Measurements from ENCODE around the gene CCNJL. TPM values are rescaled to one million over a fixed set of nuclear protein-coding genes. Genes with fewer than 3 reads are reported as not detected.

The CCNJL gene
- total and polyA plus RNA-seq, 2 experiments from 2014 or later, result 28.4 to 29.2 TPM

DNA sequence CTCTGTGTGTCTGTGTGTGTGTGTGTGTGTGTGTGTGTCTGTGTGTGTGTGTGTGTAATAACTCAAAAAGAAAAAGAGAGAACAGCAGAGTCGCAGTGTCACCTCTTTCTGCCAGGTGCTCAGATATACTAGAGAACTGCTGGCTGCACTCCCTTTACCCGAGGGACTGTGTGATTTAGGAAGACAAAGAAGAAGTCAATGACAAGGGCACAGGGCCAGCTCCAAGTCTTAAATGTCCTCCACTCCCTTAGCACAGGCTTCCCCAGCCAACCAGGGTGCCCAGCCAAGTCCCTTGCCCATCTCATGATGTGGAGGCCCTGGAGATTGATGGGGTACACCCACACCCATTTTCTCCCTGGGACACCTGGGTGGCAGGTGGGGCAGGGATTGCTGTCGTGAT lies 8.7 kb downstream of the CCNJL start:
- Mint-ChIP-seq H3K27ac (peak overlapping the region; percentile 38; the same call in 1 of the 2 replicates), H3K4me3 (no peak overlapping the region), H3K9me3 (no peaks in the 10 kb centered on the region), H3K4me1 (peaks cover 11% of the 10 kb centered on the region), H3K36me3 (ENCODE audit: low read depth) (peaks cover 47% of the 10 kb centered on the region), H3K27me3 (ENCODE audit: insufficient read depth, low read depth, poor library complexity) (no peaks in the 10 kb centered on the region)
- Histone ChIP-seq H3K4me2 (no peak overlapping the region), H3F3A (replicated peaks; ENCODE audit: low read depth) (0 out of 2 replicates have a peak, but pooled peaks cover under 1% of the 10 kb centered on the region), H3K79me2 (replicated peaks; ENCODE audit: insufficient read depth) (peaks cover 90% of the 10 kb centered on the region), H3K27ac (ENCODE audit: low read depth) (no peak overlapping the region), H3K9me2 (ENCODE audit: insufficient read depth) (no peaks in the 10 kb centered on the region), H3K4me3 (no peak overlapping the region), H3K36me3 (ENCODE audit: insufficient read depth) (peaks cover 4% of the 10 kb centered on the region; the same call in 1 of the 2 replicates), H4K20me1 (replicated peaks; ENCODE audit: insufficient read depth) (peaks cover 17% of the 10 kb centered on the region), H2AFZ (no peak overlapping the region), H3K4me1 (ENCODE audit: insufficient read depth) (peaks cover under 1% of the 10 kb centered on the region; the same call in 1 of the 2 replicates), H3K27me3 (ENCODE audit: insufficient read depth) (no peaks in the 10 kb centered on the region)
- ATAC-seq (no peak), DNase-seq (ENCODE audit: low spot score) (no peak)
- TF ChIP-seq JUNB (IDR thresholded peaks at IDR 0.05; ENCODE audit: unreplicated experiment), result no peak
- no peak for TF ChIP-seq CREB1 (CRISPR knock-in tag; IDR thresholded peaks at IDR 0.05; ENCODE audit: low read depth)

DNA sequence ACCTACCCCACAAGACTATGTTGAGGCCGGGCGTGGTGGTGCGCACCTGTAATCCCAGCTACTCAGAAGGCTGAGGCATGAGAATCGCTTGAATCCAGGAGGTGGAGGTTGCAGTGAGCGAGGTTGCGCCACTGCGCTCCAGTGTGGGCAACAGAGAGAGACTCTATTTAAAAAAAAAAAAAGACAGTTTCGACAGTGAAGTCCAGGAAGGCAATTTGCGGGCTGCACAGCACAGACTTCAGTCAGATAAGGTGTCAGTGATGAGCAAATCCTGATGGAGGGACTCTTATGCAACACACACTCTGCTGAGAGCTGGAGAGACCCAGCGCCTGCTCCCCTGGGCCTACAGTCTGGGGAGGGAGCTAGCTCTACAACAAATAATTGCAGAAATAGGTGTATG lies 14.2 kb downstream of the CCNJL start:
- H3K36me3 Mint-ChIP-seq (ENCODE audit: low read depth), result peaks cover 9% of the 10 kb centered on the region
- TF ChIP-seq CREB1 (CRISPR knock-in tag; IDR thresholded peaks at IDR 0.05; ENCODE audit: low read depth) (no peak), EZH2 (IDR thresholded peaks at IDR 0.05; ENCODE audit: low read depth, unreplicated experiment) (no peak), JUNB (IDR thresholded peaks at IDR 0.05; ENCODE audit: unreplicated experiment) (no peak)
- TF ChIP-seq, protein P1, sequence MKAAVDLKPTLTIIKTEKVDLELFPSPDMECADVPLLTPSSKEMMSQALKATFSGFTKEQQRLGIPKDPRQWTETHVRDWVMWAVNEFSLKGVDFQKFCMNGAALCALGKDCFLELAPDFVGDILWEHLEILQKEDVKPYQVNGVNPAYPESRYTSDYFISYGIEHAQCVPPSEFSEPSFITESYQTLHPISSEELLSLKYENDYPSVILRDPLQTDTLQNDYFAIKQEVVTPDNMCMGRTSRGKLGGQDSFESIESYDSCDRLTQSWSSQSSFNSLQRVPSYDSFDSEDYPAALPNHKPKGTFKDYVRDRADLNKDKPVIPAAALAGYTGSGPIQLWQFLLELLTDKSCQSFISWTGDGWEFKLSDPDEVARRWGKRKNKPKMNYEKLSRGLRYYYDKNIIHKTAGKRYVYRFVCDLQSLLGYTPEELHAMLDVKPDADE (IDR thresholded peaks at IDR 0.05), result no peak
- H3K79me2 ChIP-seq (replicated peaks; ENCODE audit: insufficient read depth), result peaks cover 97% of the 10 kb centered on the region
- H3F3A ChIP-seq (replicated peaks; ENCODE audit: low read depth), result no peaks in the 10 kb centered on the region
- no peak overlapping the region; the same call in 1 of the 2 replicates for H3K4me2 ChIP-seq
- ATAC-seq, result no peak
- H3K4me1 ChIP-seq (ENCODE audit: insufficient read depth), result peaks cover 25% of the 10 kb centered on the region
- peak overlapping the region; percentile 72; the same call in 1 of the 2 replicates for H3K27ac ChIP-seq (ENCODE audit: low read depth)
- H3K4me1 Mint-ChIP-seq, result peaks cover 43% of the 10 kb centered on the region
- no peaks in the 10 kb centered on the region; the same call in 2 of the 3 replicates for H3K9me3 Mint-ChIP-seq
- no peak for DNase-seq (ENCODE audit: low spot score)
- H3K27me3 ChIP-seq (ENCODE audit: insufficient read depth), result no peaks in the 10 kb centered on the region
- H2AFZ ChIP-seq, result no peak overlapping the region
- no peak overlapping the region for H3K4me3 Mint-ChIP-seq
- H3K9me2 ChIP-seq (ENCODE audit: insufficient read depth), result no peaks in the 10 kb centered on the region; the same call in 1 of the 2 replicates
- H4K20me1 ChIP-seq (replicated peaks; ENCODE audit: insufficient read depth), result peaks cover 9% of the 10 kb centered on the region
- H3K36me3 ChIP-seq (ENCODE audit: insufficient read depth), result no peaks in the 10 kb centered on the region
- H3K4me3 ChIP-seq, result no peak overlapping the region
- H3K27me3 Mint-ChIP-seq (ENCODE audit: insufficient read depth, low read depth, poor library complexity), result peaks cover 6% of the 10 kb centered on the region
- no peak overlapping the region for H3K27ac Mint-ChIP-seq

DNA sequence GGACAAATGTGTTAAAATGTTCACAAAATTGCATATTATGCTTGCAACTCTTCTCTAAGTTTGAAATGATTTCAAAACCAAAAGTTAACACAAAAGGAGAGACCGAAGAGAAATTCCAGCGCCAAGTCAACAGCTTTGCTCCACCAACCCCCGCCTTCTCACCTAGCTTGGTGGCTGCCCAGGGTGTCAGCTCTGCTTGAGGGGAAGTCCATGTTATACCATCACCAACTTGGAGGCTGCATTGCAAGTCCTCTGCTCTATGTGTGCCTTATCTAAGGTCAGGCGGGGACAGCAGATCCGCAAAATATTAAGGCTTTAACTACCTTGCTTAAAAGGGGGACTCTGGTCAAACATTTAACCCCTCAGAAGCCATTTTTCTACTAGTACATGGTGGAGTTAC lies 14.6 kb downstream of the CCNJL start:
- Histone ChIP-seq H3K27ac (ENCODE audit: low read depth) (peak overlapping the region; percentile 72; the same call in 1 of the 2 replicates), H3F3A (replicated peaks; ENCODE audit: low read depth) (no peaks in the 10 kb centered on the region), H3K79me2 (replicated peaks; ENCODE audit: insufficient read depth) (peaks cover 97% of the 10 kb centered on the region), H2AFZ (no peak overlapping the region), H4K20me1 (replicated peaks; ENCODE audit: insufficient read depth) (peaks cover 7% of the 10 kb centered on the region), H3K27me3 (ENCODE audit: insufficient read depth) (no peaks in the 10 kb centered on the region), H3K4me2 (no peak overlapping the region; the same call in 1 of the 2 replicates), H3K36me3 (ENCODE audit: insufficient read depth) (no peaks in the 10 kb centered on the region), H3K9me2 (ENCODE audit: insufficient read depth) (no peaks in the 10 kb centered on the region; the same call in 1 of the 2 replicates), H3K4me3 (no peak overlapping the region), H3K4me1 (ENCODE audit: insufficient read depth) (peaks cover 25% of the 10 kb centered on the region)
- DNase-seq (ENCODE audit: low spot score) (no peak), ATAC-seq (no peak)
- no peak overlapping the region for H3K4me3 Mint-ChIP-seq
- H3K27me3 Mint-ChIP-seq (ENCODE audit: insufficient read depth, low read depth, poor library complexity), result peaks cover 8% of the 10 kb centered on the region
- H3K4me1 Mint-ChIP-seq, result peaks cover 43% of the 10 kb centered on the region
- peaks cover 7% of the 10 kb centered on the region for H3K36me3 Mint-ChIP-seq (ENCODE audit: low read depth)
- H3K27ac Mint-ChIP-seq, result no peak overlapping the region
- no peak for TF ChIP-seq EZH2 (IDR thresholded peaks at IDR 0.05; ENCODE audit: low read depth, unreplicated experiment)
- no peaks in the 10 kb centered on the region; the same call in 2 of the 3 replicates for H3K9me3 Mint-ChIP-seq
